HEK293 (cell line): Measurements from ENCODE around the gene PGBD4.

ENCODE experiments used
- CTCF ChIA-PET: fragments of 350-600 bp; formaldehyde crosslinking; extraction: SDS; loops from one replicate; lab custom pipeline; 2021; ENCODE audit warnings: antibody characterized with exemption; lab: Yijun Ruan, JAX
- POLR2A ChIA-PET: fragments of 300-600 bp; formaldehyde crosslinking; extraction: SDS; loops from one replicate; lab custom pipeline; 2020; ENCODE audit warnings: antibody characterized with exemption, inconsistent platforms; lab: Yijun Ruan, JAX
- H3K27ac ChIP-seq: fragments of 200-500 bp; sonication (Bioruptor generic); 2 replicates; pipeline ENCODE4 v1.5.1; 2014; ENCODE audit warnings: low read depth, low read length, control low read depth, inconsistent platforms; ENCODE audit errors: extremely low read depth
- H3K36me3 ChIP-seq, 2 experiments: fragments of 200-500 bp in 1 of 2; sonication (Bioruptor generic) in 1 of 2; 1 replicate in 1 of 2; 2 replicates in 1 of 2; pipeline ENCODE4 v1.5.1; 2014 to 2017; ENCODE audit warnings: inconsistent platforms in 2 of 2, low read length in 2 of 2; ENCODE audit not compliant: control insufficient read depth in 2 of 2, insufficient read depth in 1 of 2
- H3K4me1 ChIP-seq: fragments of 200-500 bp; sonication (Bioruptor generic); 2 replicates; pipeline ENCODE4 v1.5.1; 2014; ENCODE audit warnings: mild to moderate bottlenecking, low read length, inconsistent platforms; ENCODE audit not compliant: control insufficient read depth, insufficient read depth
- H3K4me3 ChIP-seq: 2 replicates; pipeline ENCODE4 v1.5.1; 2011; ENCODE audit warnings: low read depth, mild to moderate bottlenecking, control low read depth, low read length, moderate library complexity
- H3K9me3 ChIP-seq: fragments of 200-500 bp; sonication (Bioruptor generic); 2 replicates; pipeline ENCODE4 v1.5.1; 2014; ENCODE audit warnings: low read depth, low read length, inconsistent platforms; ENCODE audit not compliant: control insufficient read depth, insufficient read depth
- BCL11B ChIP-seq: fragments of 450-650 bp; formaldehyde crosslinking; IDR thresholded peaks from 2 replicates; pipeline ENCODE4 v1.5.1; 2016; ENCODE audit warnings: low read depth, missing biosample characterization, missing genetic modification characterization
- IKZF3 ChIP-seq: fragments of 450-650 bp; IDR thresholded peaks from 2 replicates; pipeline ENCODE4 v1.5.0; 2018; ENCODE audit warnings: missing biosample characterization, mild to moderate bottlenecking, missing genetic modification characterization, moderate library complexity
- OVOL3 ChIP-seq: fragments of 450-650 bp; formaldehyde crosslinking; IDR thresholded peaks from 2 replicates; pipeline ENCODE4 v1.5.1; 2016; ENCODE audit warnings: missing biosample characterization, missing genetic modification characterization
- PRDM10 ChIP-seq: fragments of 450-650 bp; formaldehyde crosslinking; IDR thresholded peaks from 2 replicates; pipeline ENCODE4 v1.5.1; 2016; ENCODE audit warnings: missing biosample characterization, missing genetic modification characterization
- TCF7L2 ChIP-seq: IDR thresholded peaks from 2 replicates; pipeline ENCODE4 v1.6.1; 2011; ENCODE audit warnings: low read depth, mild to moderate bottlenecking, inconsistent platforms, low read length, moderate library complexity, borderline replicate concordance
- TSHZ1 ChIP-seq: fragments of 450-650 bp; formaldehyde crosslinking; IDR thresholded peaks from 2 replicates; pipeline ENCODE4 v1.5.1; 2016; ENCODE audit warnings: missing biosample characterization, missing genetic modification characterization, borderline replicate concordance
- ZNF146 ChIP-seq: fragments of 450-650 bp; formaldehyde crosslinking; IDR thresholded peaks from 2 replicates; pipeline ENCODE4 v1.5.1; 2016; ENCODE audit warnings: missing biosample characterization, missing genetic modification characterization
- ZNF148 ChIP-seq: fragments of 450-650 bp; formaldehyde crosslinking; IDR thresholded peaks from 2 replicates; pipeline ENCODE4 v1.5.0; 2017; ENCODE audit warnings: missing biosample characterization, missing genetic modification characterization, borderline replicate concordance
- ZNF16 ChIP-seq: fragments of 450-650 bp; formaldehyde crosslinking; IDR thresholded peaks from 2 replicates; pipeline ENCODE4 v1.5.1; 2016; ENCODE audit warnings: low read depth, missing biosample characterization, missing genetic modification characterization
- ZNF354C ChIP-seq: fragments of 450-650 bp; formaldehyde crosslinking; IDR thresholded peaks from 2 replicates; pipeline ENCODE4 v1.5.1; 2016; ENCODE audit warnings: missing biosample characterization, missing genetic modification characterization, low read depth, borderline replicate concordance
- ZNF423 ChIP-seq: fragments of 450-650 bp; formaldehyde crosslinking; IDR thresholded peaks from 2 replicates; pipeline ENCODE4 v1.5.1; 2016; ENCODE audit warnings: missing biosample characterization, missing genetic modification characterization
- ZNF449 ChIP-seq: fragments of 450-650 bp; formaldehyde crosslinking; IDR thresholded peaks from 2 replicates; pipeline ENCODE4 v1.5.1; 2017; ENCODE audit warnings: missing biosample characterization, mild to moderate bottlenecking, missing genetic modification characterization, moderate library complexity
- ZNF521 ChIP-seq: fragments of 450-650 bp; formaldehyde crosslinking; IDR thresholded peaks from 2 replicates; pipeline ENCODE4 v1.5.1; 2017; ENCODE audit warnings: missing biosample characterization, mild to moderate bottlenecking, missing genetic modification characterization
- ZNF561 ChIP-seq: fragments of 450-650 bp; IDR thresholded peaks from 2 replicates; pipeline ENCODE4 v1.5.1; 2018; ENCODE audit warnings: missing biosample characterization, missing genetic modification characterization, borderline replicate concordance

Gene PGBD4

GRCh38 chr15:34055868-34056595 lies 45.9 kb upstream of the PGBD4 start:
- Histone ChIP-seq H3K9me3 (no peaks in the 10 kb centered on the region), H3K36me3 (no peaks in the 10 kb centered on the region), H3K4me1 (no peaks in the 10 kb centered on the region), H3K4me3 (no peak overlapping the region), H3K27ac (no peak overlapping the region)
- TF ChIP-seq OVOL3 (tag by site-specific recombination) (no peak), ZNF148 (no peak), TCF7L2 (no peak), TSHZ1 (tag by site-specific recombination) (no peak), IKZF3 (no peak), ZNF521 (tag by site-specific recombination) (no peak), ZNF146 (tag by site-specific recombination) (no peak), ZNF561 (tag by site-specific recombination) (no peak), ZNF449 (tag by site-specific recombination) (no peak), ZNF354C (tag by site-specific recombination) (no peak), ZNF16 (tag by site-specific recombination) (no peak), ZNF423 (tag by site-specific recombination) (no peak), PRDM10 (no peak), BCL11B (tag by site-specific recombination) (no peak)
- CTCF ChIA-PET: interaction anchor here (2.2 kb wide), 1 partner anchor 154 kb away, joined by 10 read pairs; the partner anchor contains the start of gene KATNBL1
- POLR2A ChIA-PET: no interaction called here
